Muscle of leg (tissue), 11 donors: ENCODE results near the gene EPB42. TPM values are rescaled to one million over a fixed set of nuclear protein-coding genes. Genes with fewer than 3 reads are reported as not detected.
A peak's percentile ranks its signal among the peaks of the same experiment; 100 is the strongest.
"Not testable (repeated sequence)": the region's sequence is repeated elsewhere in the genome, so short reads cannot be mapped to it uniquely, and the experiment has no call there.

Experiments used
- DNase-seq: peaks from one replicate; pipeline ENCODE4 v3.0.0; 2013
- H3K27ac ChIP-seq: one replicate; pipeline ENCODE4 v1.5.1; 2013; ENCODE audit warnings: mild to moderate bottlenecking, low read length, control low read depth
- H3K27me3 ChIP-seq: one replicate; pipeline ENCODE4 v1.6.1; 2013; ENCODE audit warnings: low read length; ENCODE audit not compliant: control insufficient read depth, insufficient read depth
- H3K36me3 ChIP-seq: one replicate; pipeline ENCODE4 v1.6.1; 2013; ENCODE audit warnings: low read length; ENCODE audit not compliant: control insufficient read depth, insufficient read depth
- H3K4me1 ChIP-seq: one replicate; pipeline ENCODE4 v1.6.1; 2013; ENCODE audit warnings: low read length; ENCODE audit not compliant: control insufficient read depth, insufficient read depth
- H3K4me3 ChIP-seq: one replicate; pipeline ENCODE4 v1.5.1; 2013; ENCODE audit warnings: low read length, control low read depth
- H3K9me3 ChIP-seq: replicated peaks from 2 replicates; pipeline ENCODE4 v1.6.1; 2013; ENCODE audit warnings: low read depth, low read length; ENCODE audit not compliant: control insufficient read depth
- WGBS: methylation state at CpG from one replicate; pipeline ENCODE4 v1.1.5; 2013; ENCODE audit warnings: missing lambda C conversion rate; ENCODE audit not compliant: insufficient coverage; 5-methylcytosine and 5-hydroxymethylcytosine counted together
- polyA plus RNA-seq, 8 donors: library from polyadenylated mRNA; unstranded; fragments of 120-200 nt; gene quantifications; one replicate each; pipeline versions ENCODE4 v1.2.1 to v1.2.3, GENCODE V29; 2013; ENCODE audit warnings: inconsistent platforms in 1 of 8, low replicate concordance in 1 of 8; ENCODE audit not compliant: insufficient read length in 8 of 8, insufficient read depth in 1 of 8
- total RNA-seq: library from RNA; stranded (reverse); fragments of 120-200 nt; gene quantifications from one replicate; pipeline ENCODE4 v1.2.4, GENCODE V29; 2013

Gene EPB42
- total and polyA plus RNA-seq, 9 donors: 1.3 to 6.1 (median 3.2) TPM

DNA sequence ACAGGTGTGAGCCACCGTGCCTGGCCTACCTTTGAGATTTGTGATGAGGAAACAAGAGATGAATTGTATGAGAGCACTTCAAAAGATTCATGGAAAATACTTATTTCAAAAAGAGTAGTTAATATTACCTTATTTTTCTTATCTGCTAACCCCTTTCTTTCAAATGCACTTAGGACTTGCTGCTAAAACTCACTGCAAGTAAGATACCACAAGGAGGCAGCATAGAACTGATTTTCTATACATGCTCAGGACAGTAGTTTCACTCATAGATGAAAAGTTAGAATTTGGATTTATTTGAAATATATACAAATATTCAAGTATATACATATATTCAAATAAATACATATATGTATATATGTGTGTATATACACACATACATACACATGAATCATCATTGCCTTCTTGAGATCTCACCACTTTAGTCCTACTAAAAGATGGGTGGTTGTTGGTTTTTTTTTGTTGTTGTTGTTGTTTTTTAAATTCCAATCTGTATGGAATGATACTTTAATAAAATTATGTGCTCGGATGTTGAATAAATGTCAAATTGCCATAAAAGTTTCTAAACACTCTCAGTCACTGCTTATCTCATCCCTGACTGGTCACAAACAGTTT is 33.2 kb downstream of the EPB42 start:
- Histone ChIP-seq H3K27me3 (no peaks in the 10 kb centered on the region), H3K36me3 (peaks cover 24% of the 10 kb centered on the region), H3K9me3 (no peaks in the 10 kb centered on the region), H3K4me3 (no peak overlapping the region), H3K4me1 (peaks cover 15% of the 10 kb centered on the region), H3K27ac (no peak overlapping the region)
- no CpG with 5 or more reads among the region's 2 CpGs for WGBS
- DNase-seq: peak; percentile 57

DNA sequence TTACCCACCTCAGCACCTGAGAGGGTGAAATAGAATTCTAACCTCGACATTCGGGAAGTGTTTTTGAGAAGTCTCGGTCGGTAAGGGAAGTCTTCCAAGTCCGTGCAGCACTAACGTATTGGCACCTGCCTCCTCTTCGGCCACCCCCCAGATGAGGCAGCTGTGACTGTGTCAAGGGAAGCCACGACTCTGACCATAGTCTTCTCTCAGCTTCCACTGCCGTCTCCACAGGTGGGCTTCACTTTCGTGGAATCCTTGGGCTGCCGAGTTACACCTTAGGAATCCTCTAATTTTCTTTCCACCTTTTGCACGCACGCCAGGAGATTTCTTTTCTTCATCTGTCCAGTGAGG is 34.8 kb downstream of the EPB42 start:
- 6% methylated on average over 7 of the region's 13 CpGs for WGBS

DNA sequence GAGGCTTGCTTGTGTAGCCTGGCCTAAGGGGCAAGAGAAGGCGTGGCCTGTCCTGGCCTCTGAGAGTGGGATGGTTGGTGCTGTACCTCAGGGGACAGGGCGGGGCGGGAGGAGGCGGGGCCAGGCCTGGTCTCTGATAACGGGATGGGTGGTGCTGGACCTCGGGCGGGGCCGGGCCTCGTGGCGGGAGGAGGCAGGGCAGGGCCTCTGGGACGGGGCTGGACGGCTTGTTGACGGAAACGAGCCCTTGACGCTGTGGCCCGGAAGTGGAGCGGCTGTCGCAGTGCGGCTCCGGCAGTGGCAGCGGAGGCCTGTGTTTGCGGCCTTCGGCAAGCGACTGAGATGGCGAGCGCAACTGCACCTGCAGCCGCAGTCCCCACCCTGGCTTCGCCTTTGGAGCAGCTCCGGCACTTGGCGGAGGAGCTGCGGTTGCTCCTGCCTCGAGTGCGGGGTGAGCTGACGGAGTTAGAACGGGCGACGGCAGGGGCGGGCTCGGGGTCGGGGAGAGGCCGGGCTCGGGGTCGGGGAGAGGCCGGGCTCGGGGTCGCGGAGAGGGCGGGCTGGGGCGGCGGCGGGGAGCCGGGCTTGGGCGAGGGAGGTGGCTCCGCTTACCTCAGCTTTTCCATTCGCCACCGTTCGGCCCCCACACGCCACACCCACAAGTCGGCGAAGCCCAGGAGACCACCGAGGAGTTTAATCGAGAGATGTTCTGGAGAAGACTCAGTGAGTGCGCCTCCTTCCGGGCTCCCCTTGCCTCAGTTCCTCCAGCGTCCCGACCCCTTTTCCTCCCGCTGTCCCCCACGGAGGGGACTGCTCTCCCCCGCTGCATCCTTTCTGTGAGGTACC is 35.4 kb downstream of the EPB42 start, which contains the start of gene CCNDBP1:
TSS of gene CCNDBP1 (plus strand) at position 247 of the 846 bp plus-strand sequence. CDS start at position 343, 96 bp downstream.
- peaks cover 12% of the 10 kb centered on the region for H3K36me3 ChIP-seq
- H3K27me3 ChIP-seq: no peaks in the 10 kb centered on the region
- no peaks in the 10 kb centered on the region for H3K9me3 ChIP-seq
- H3K27ac ChIP-seq: peak within 1 kb of the TSS; percentile 78
- H3K4me3 ChIP-seq: peak within 1 kb of the TSS; percentile 71
- peak; percentile 86 for DNase-seq
- peaks cover 15% of the 10 kb centered on the region for H3K4me1 ChIP-seq
- WGBS: under 1% methylated on average over 41 of the region's 69 CpGs

More for the DNA sequence above, 34.8 kb downstream of the EPB42 start:
- H3K36me3 ChIP-seq: peaks cover 17% of the 10 kb centered on the region
- H3K4me3 ChIP-seq: peak overlapping the region; percentile 71
- peak overlapping the region; percentile 78 for H3K27ac ChIP-seq
- H3K27me3 ChIP-seq: no peaks in the 10 kb centered on the region
- peaks cover 15% of the 10 kb centered on the region for H3K4me1 ChIP-seq
- H3K9me3 ChIP-seq: no peaks in the 10 kb centered on the region
- DNase-seq: no peak

DNA sequence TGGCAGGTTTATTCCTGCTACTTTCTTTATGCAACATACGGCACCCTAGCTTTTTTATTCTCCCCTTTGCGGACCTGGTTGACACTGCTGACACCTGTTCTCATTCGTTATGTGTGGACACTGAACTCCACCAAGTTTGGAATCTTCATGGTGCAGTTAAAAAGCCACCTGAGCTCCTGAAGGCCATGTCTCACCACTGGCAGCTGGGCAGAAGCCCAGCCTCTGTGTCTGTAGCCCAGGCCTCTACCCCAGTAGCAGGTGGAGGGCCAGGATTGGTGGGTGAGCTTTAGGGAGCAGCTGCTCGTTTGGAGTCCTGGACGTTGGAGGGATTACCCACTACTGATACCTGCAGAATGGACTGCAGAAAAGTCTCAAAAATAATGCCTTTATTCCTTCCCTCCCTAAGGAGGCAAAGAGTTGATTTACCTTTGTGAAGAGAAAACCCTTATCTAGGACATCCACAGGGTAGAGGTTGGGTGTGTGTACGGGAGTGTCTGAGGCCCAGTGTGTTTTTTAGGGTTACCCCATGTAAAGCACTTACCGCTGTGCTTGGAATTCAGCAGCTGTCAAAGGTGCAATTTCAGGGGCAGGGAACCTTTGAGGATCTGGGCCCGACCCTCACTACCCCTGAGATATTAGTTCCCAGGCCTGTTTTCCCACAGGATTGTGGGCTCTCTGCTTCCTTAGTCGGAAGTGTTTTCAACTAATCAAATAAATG is 36.3 kb downstream of the EPB42 start:
- H3K4me3 ChIP-seq: peak overlapping the region; percentile 71
- no peaks in the 10 kb centered on the region for H3K27me3 ChIP-seq
- H3K36me3 ChIP-seq: peaks cover 5% of the 10 kb centered on the region
- peak; percentile 12 for DNase-seq
- H3K4me1 ChIP-seq: peaks cover 15% of the 10 kb centered on the region
- H3K27ac ChIP-seq: peak overlapping the region; percentile 78
- 72% methylated on average over 3 of the region's 9 CpGs for WGBS
- no peaks in the 10 kb centered on the region for H3K9me3 ChIP-seq

DNA sequence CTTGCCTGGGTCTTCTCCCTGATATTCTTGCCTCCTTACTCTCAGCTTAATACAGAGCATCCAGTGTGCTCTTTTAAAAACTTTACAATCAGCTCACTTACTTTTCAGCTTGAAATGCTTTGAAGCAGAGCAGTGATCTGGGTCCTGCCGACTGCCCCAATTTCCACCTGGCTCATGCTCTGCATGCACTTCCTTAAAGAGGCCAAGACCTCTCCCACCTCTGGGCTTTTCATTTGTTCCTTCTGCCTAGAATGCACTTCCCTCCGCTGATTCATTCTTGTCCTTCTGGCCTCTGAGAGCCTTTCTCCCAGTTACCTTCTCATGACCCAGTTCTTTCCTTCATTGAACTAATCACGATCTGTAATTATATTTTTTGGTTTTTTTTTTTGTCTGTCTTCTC is 37.5 kb downstream of the EPB42 start:
- no peak for DNase-seq
- no peak overlapping the region for H3K4me3 ChIP-seq
- H3K27me3 ChIP-seq: no peaks in the 10 kb centered on the region
- H3K4me1 ChIP-seq: peaks cover 15% of the 10 kb centered on the region
- no peak overlapping the region for H3K27ac ChIP-seq
- H3K36me3 ChIP-seq: no peaks in the 10 kb centered on the region
- no peaks in the 10 kb centered on the region for H3K9me3 ChIP-seq
- WGBS: 33% methylated on average over 1 of the region's 3 CpGs

DNA sequence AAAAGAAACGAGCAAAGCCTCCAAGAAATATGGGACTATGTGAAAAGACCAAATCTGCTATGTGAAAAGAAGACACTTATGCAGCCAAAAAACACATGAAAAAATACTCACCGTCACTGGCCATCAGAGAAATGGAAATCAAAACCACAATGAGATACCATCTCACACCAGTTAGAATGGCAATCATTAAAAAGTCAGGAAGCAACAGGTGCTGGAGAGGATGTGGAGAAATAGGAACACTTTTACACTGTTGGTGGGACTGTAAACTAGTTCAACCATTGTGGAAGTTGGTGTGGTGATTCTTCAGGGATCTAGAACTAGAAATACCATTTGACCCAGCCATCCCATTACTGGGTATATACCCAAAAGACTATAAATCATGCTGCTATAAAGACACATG is 43.7 kb downstream of the EPB42 start:
- not testable (repeated sequence) for H3K36me3 ChIP-seq
- WGBS: no CpG with 5 or more reads among the region's 2 CpGs

DNA sequence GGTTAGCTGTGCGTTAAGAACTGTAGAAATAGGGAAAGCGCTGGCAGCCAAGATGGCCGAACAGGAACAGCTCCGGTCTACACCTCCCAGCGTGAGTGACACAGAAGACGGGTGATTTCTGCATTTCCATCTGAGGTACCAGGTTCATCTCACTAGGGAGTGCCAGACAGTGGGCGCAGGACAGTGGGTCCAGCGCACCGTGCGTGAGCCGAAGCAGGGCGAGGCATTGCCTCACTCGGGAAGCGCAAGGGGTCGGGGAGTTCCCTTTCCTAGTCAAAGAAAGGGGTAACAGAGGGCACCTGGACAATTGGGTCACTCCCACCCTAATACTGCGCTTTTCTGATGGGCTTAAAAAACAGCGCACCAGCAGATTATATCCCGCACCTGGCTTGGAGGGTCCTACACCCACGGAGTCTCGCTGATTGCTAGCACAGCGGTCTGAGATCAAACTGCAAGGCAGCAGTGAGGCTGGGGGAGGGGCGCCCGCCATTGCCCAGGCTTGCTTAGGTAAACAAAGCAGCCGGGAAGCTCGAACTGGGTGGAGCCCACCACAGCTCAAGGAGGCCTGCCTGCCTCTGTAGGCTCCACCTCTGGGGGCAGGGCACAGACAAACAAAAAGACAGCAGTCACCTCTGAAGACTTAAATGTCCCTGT is 45.0 kb downstream of the EPB42 start:
- H3K9me3 ChIP-seq, H3K27ac ChIP-seq, H3K27me3 ChIP-seq, H3K36me3 ChIP-seq, H3K4me3 ChIP-seq, DNase-seq, H3K4me1 ChIP-seq: not testable (repeated sequence)
- WGBS: 99% methylated on average over 15 of the region's 25 CpGs

More for the DNA sequence above, 43.7 kb downstream of the EPB42 start:
- H3K9me3 ChIP-seq, H3K27me3 ChIP-seq, H3K27ac ChIP-seq, H3K4me3 ChIP-seq, DNase-seq, H3K4me1 ChIP-seq: not testable (repeated sequence)

DNA sequence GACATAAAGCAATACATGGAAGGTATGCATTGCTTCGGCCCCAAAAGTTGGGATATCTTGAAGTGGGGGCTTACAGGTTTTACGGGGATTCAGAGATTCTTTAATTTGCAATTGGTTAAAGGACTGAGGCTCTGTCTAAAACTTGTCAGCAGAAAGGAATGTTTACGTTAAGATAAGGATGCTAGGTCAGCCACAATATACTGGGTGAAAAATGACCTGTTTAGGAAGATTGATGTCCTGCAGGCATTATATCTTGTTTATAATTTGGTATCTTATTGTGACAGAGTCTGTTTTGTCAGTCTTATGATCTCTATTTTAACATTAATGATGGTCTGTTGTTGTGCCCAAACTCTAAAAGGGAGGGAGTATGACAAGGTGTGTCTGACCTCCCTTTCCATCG is 50.9 kb downstream of the EPB42 start:
- Histone ChIP-seq H3K27me3 (no peaks in the 10 kb centered on the region), H3K4me3 (no peak overlapping the region), H3K9me3 (no peaks in the 10 kb centered on the region), H3K27ac (no peak overlapping the region), H3K36me3 (peaks cover 5% of the 10 kb centered on the region), H3K4me1 (no peaks in the 10 kb centered on the region)
- 100% methylated on average over 3 of the region's 4 CpGs for WGBS
- DNase-seq: no peak

DNA sequence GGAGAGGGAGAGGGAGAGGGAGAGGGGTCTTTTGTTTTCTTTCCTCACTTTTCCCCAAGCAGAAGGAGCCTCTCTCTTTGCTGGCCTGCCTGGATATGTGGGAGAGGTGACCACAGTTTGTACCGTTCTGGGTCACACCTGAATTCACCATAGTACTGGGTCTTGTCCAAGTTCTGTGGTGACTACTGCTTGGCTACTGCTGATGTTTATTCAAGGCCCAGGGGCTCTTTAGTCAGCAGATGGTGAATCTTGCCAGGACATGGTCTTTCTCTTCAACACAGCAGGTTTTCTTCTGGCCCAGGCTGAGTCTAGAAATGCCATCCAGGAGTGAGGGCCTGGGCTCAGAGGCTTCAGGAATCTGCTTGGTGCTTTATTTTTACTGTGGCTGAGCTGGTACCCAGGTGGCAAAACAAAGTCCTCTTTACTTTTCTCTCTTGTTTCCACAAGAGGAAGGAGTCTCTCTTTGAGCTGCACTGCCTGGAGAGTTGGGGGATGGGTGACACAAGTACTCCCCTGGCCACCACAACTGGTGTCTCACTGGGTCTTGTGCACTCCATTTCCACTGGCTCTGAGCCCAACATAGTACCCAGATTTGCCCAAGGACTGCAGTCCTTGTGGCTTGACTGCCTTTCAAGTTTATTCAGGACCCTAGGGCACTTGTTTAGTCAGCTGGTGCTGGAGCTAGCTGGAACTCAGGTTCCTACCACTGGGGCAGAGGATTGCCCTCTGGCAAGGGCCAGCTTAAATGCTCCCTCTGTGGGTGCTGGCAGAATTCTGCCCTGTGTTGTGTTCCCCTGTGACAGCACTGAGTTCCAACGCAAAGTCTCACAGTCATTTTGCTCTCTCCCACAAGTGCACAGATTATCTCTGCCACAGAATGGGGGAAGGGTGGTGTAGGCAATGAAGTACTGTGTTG is 52.4 kb downstream of the EPB42 start:
- no peak overlapping the region for H3K4me3 ChIP-seq
- H3K27ac ChIP-seq: no peak overlapping the region
- no peak for DNase-seq
- H3K27me3 ChIP-seq: no peaks in the 10 kb centered on the region
- H3K36me3 ChIP-seq: peaks cover 8% of the 10 kb centered on the region
- H3K4me1 ChIP-seq: no peaks in the 10 kb centered on the region
- no peaks in the 10 kb centered on the region for H3K9me3 ChIP-seq
- no CpG with 5 or more reads among the region's 2 CpGs for WGBS
